Measurements from ENCODE around the gene CD247.

DNA sequence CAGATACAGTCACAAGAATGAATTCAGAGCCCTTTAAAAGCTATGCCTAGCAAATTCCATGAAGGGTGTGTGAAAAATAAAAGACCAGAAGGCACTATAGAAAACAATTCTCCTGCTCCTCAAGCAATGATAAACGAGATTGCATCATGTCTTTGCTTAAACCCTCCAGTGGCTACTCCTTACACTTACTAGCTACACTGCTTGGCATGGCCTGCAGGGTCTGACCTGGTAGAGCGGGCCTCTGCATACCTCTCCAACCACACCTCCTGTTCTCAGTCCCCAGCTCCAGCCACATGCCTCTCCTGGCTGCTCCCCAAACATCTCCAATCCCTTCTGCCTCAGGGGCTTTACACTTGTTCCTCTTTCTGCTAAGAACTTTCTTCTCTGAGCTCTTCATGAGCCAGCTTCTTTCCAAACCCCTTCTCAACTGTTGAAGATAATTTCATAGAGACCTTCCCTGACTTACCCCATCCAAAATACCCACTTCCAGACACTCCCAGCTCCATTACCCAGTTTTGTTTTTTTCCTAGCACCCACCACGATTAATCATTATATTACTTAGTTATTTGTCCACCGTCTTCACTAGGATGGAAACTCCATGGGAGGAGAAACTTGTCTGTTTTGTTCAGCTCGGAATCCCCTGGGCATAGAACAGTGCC, 46.4 kb upstream of the CD247 start:
- TF ChIP-seq CTCF (IDR thresholded peaks at IDR 0.05) (no peak), EZH2 (IDR thresholded peaks at IDR 0.05) (no peak), EZH2phosphoT487 (IDR thresholded peaks at IDR 0.05) (no peak)
